GM12878 (cell line): ENCODE data around the gene ACTR2. TPM values are rescaled to one million over a fixed set of nuclear protein-coding genes. Genes with fewer than 3 reads are reported as not detected.

ENCODE experiments used
- ATAC-seq: fragments of 200-7000 bp; cut with Tn5 transposase; 3 replicates; pipeline ENCODE4 v1.9.1; 2020; ENCODE audit warnings: mild to moderate bottlenecking, moderate library complexity
- BruUV-seq: library from RNA; stranded (reverse); fragments of 400-500 nt; replicated peaks from 2 replicates; lab custom pipeline; 2021; lab: Mats Ljungman, UMichigan
- CTCF ChIA-PET: fragments of 300-600 bp; sonication (Branson Sonifier 250); formaldehyde crosslinking; extraction: SDS; loops from one replicate; lab custom pipeline; 2021; ENCODE audit warnings: inconsistent platforms; lab: Yijun Ruan, JAX
- POLR2A ChIA-PET: fragments of 350-600 bp; formaldehyde crosslinking; extraction: SDS; loops from one replicate; lab custom pipeline; 2021; ENCODE audit warnings: inconsistent platforms; lab: Charles Lee
- RAD21 ChIA-PET: fragments of 300-600 bp; sonication (Branson Sonifier 250); formaldehyde crosslinking; loops from one replicate; lab custom pipeline; 2023; ENCODE audit warnings: antibody characterized with exemption; ENCODE audit not compliant: unreplicated experiment; lab: Charles Lee
- SMC1A ChIA-PET: fragments of 300-600 bp; sonication (Branson Sonifier 250); formaldehyde crosslinking; loops from one replicate; lab custom pipeline; 2023; ENCODE audit not compliant: unreplicated experiment, uncharacterized antibody; lab: Charles Lee
- DNase-seq: peaks from one replicate; pipeline ENCODE4 v3.0.0-alpha.2; 2011; ENCODE audit warnings: low read depth, low spot score
- FAIRE-seq: peaks from 3 replicates; lab custom pipeline; 2011; peaks lifted over from hg19 to GRCh38; lab: Jason Lieb, UNC
- H2AFZ ChIP-seq: 2 replicates; pipeline ENCODE4 v1.6.0; 2011; ENCODE audit warnings: low read depth, low read length, control low read depth; ENCODE audit not compliant: control insufficient read depth
- H3K27ac ChIP-seq: 2 replicates; pipeline ENCODE4 v1.5.1; 2011; ENCODE audit warnings: control low read depth; ENCODE audit not compliant: control insufficient read depth, insufficient read depth
- H3K27me3 ChIP-seq, 2 experiments: replicated peaks in 1 of 2; 2 replicates each; pipeline versions ENCODE4 v1.6.0 to v1.6.1; 2011; ENCODE audit warnings: low read length in 1 of 2; ENCODE audit not compliant: control insufficient read depth in 2 of 2, insufficient read depth in 2 of 2
- H3K36me3 ChIP-seq, 2 experiments: 2 replicates each; pipeline ENCODE4 v1.5.1; 2011; ENCODE audit warnings: low read length in 1 of 2; ENCODE audit not compliant: control insufficient read depth in 2 of 2, insufficient read depth in 2 of 2
- H3K4me1 ChIP-seq: 2 replicates; pipeline ENCODE4 v1.6.1; 2011; ENCODE audit warnings: mild to moderate bottlenecking, low read length, moderate library complexity, mixed read lengths; ENCODE audit not compliant: control insufficient read depth, insufficient read depth
- H3K4me2 ChIP-seq: 2 replicates; pipeline ENCODE4 v1.6.0; 2011; ENCODE audit warnings: control low read depth; ENCODE audit not compliant: control insufficient read depth, insufficient read depth
- H3K4me3 ChIP-seq: fragments of 200-600 bp; sonication (generic); 2 replicates; pipeline ENCODE4 v1.5.1; 2016
- H3K79me2 ChIP-seq: 2 replicates; pipeline ENCODE4 v1.6.0; 2011; ENCODE audit warnings: low read length; ENCODE audit not compliant: control insufficient read depth, insufficient read depth
- H3K9ac ChIP-seq: 2 replicates; pipeline ENCODE4 v1.8.0; 2011; ENCODE audit warnings: low read length, control low read depth, mixed read lengths; ENCODE audit not compliant: control insufficient read depth, insufficient read depth
- H3K9me3 ChIP-seq: replicated peaks from 3 replicates; pipeline ENCODE4 v1.5.1; 2011; ENCODE audit warnings: mild to moderate bottlenecking, low read length; ENCODE audit not compliant: control insufficient read depth, insufficient read depth
- H4K20me1 ChIP-seq: 2 replicates; pipeline ENCODE4 v1.6.0; 2011; ENCODE audit not compliant: control insufficient read depth, insufficient read depth
- ASH2L ChIP-seq: fragments of 300-600, 200-600 bp; sonication (generic); IDR thresholded peaks from 2 replicates; pipeline ENCODE4 v1.6.1; 2017; ENCODE audit warnings: low read depth, mild to moderate bottlenecking, borderline replicate concordance
- BACH1 ChIP-seq: fragments of 450-650 bp; IDR thresholded peaks from 2 replicates; pipeline ENCODE4 v1.6.1; 2017; ENCODE audit warnings: mild to moderate bottlenecking, borderline replicate concordance
- CREM ChIP-seq: IDR thresholded peaks from 2 replicates; pipeline ENCODE4 v1.6.1; 2014; ENCODE audit warnings: antibody characterized with exemption, low read depth
- JUNB ChIP-seq: IDR thresholded peaks from 2 replicates; pipeline ENCODE4 v1.6.1; 2016; ENCODE audit warnings: antibody characterized with exemption, mild to moderate bottlenecking
- NFXL1 ChIP-seq: fragments of 450-650 bp; IDR thresholded peaks from 2 replicates; pipeline ENCODE4 v1.6.1; 2017; ENCODE audit warnings: antibody characterized with exemption, mild to moderate bottlenecking, borderline replicate concordance
- RCOR1 ChIP-seq: conservative IDR thresholded peaks from 2 replicates; pipeline ENCODE4 v1.6.1; 2012; ENCODE audit warnings: low read depth, low read length, improper control_type of control experiment
- WGBS: methylation state at CpG from one replicate; pipeline ENCODE4 v1.1.6; 2016; ENCODE audit warnings: low lambda C conversion rate; ENCODE audit not compliant: insufficient replicate concordance, insufficient coverage; ENCODE audit errors: missing lambda C conversion rate; 5-methylcytosine and 5-hydroxymethylcytosine counted together
- in situ Hi-C: fragments of 300-500 bp; cut with MboI; formaldehyde crosslinking; loops from 9 replicates; pipeline ENCODE4 v1.14.3; 2018; ENCODE audit warnings: mixed read lengths
- intact Hi-C: fragments of 100-400 bp; cut with micrococcal nuclease; formaldehyde crosslinking; loops from one replicate; pipeline ENCODE4 v1.14.2; 2022; ENCODE audit not compliant: unreplicated experiment
- polyA plus RNA-seq, 11 experiments: library from polyadenylated mRNA; depleted of rRNA in 4 of 11; unstranded in 6 of 11; stranded (reverse) in 5 of 11; fragments of >200 nt; fragmentation: Nextera tagmentation in 4 of 11; fragmentation: Illumina TruSeq in 1 of 11; extraction: Ambion mirVana in 4 of 11; extraction: Trizol in 1 of 11; gene quantifications; 1 replicate in 1 of 11; 2 replicates in 10 of 11; pipeline versions ENCODE4 v1.2.1 to v1.2.3, GENCODE V29; 2011 to 2016; ENCODE audit warnings: inconsistent platforms in 2 of 11, missing spikeins in 2 of 11, low read depth in 1 of 11
- total RNA-seq, 4 experiments: library from RNA; depleted of rRNA in 3 of 4; stranded (reverse); fragments of >200 nt in 3 of 4; fragmentation: Illumina TruSeq in 1 of 4; extraction: Trizol in 1 of 4; gene quantifications; 2 replicates each; pipeline versions ENCODE4 v1.2.1 to v1.2.3, GENCODE V29; 2013 to 2021

Gene ACTR2
- total and polyA plus RNA-seq, 10 of the 15 experiments (the other 5 are each of a cell fraction or from before 2014, with no cell fraction given): 94.2 to 401 (median 195) TPM

DNA sequence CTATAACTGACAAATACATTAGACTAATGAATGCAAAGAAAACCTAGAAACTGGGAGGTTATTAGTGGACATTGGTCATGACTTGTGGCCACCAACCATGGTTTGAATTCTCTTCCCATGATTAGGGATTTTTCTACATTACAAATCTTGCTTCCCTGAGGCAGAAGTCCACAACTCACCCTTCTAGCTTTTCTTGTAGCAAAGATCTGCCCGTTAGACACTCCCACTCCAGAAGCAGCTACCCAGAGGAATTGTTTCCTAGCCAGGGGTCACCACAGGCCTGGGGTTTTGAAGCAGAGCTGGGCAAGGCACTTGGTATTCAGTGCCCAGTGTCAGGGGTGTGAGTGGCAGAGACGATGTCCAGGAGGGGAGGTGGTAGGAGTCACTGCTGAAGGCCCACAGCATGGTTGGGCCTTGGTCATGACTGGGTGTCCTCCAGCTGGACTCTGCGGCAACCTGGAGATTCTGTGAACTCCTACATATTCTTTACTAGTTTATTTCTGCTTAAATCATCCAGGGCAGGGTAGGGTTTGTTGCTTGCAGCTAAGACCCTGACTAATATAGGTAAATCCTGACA lies 54.9 kb downstream of the ACTR2 start (continued):
- no peak for TF ChIP-seq BACH1
- no peak for TF ChIP-seq ASH2L

DNA sequence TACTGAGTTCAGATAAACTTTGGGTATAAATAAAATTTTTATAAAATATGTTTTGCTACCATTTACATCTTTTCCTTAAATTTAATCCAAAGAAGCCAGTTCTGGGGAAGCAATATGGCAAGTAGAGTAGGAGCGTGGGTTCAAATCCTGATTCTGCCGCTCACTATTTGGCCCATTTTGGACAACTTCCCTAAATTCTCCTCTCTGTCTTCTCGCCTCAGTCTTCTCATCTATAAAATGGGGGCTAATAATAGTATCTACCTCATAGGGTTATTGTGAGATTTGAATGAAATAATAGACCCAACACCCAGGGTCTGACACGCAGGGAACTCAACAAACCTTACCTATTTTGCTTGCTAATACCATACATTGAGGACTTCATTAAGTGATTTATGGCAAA lies 59.7 kb downstream of the ACTR2 start:
- Histone ChIP-seq H3K9me3 (no peaks in the 10 kb centered on the region), H3K36me3 (no peaks in the 10 kb centered on the region), H3K4me1 (no peaks in the 10 kb centered on the region), H3K9ac (no peak overlapping the region), H3K27me3 (no peaks in the 10 kb centered on the region), H3K27ac (no peak overlapping the region), H3K4me2 (no peak overlapping the region), H3K4me3 (no peak overlapping the region), H2AFZ (no peak overlapping the region), H4K20me1 (no peaks in the 10 kb centered on the region), H3K79me2 (no peaks in the 10 kb centered on the region)
- BruUV-seq: no TSS peak
- no peak for FAIRE-seq
- intact Hi-C loops: no loop called here
- ATAC-seq: no peak
- ChIA-PET CTCF (interaction anchor here (1.0 to 2.2 kb wide), 2 partner anchors 13 to 14 kb away, joined by 4 to 6 read pairs; no protein-coding TSS in a partner anchor), POLR2A (no interaction called here), RAD21 (interaction anchor here (1.1 kb wide), 1 partner anchor 33 kb away, joined by 3 read pairs; no protein-coding TSS in a partner anchor), SMC1A (interaction anchor here (1.0 kb wide), 1 partner anchor 12 kb away, joined by 4 read pairs; no protein-coding TSS in a partner anchor)
- TF ChIP-seq RCOR1 (no peak), CREM (no peak), JUNB (no peak), NFXL1 (no peak)
- 49% methylated on average over 4 of the region's 4 CpGs for WGBS
- DNase-seq: no peak
- in situ Hi-C loops: no loop called here
